SK-N-SH (cell line): ENCODE data around the gene PPP2R5E. TPM values are rescaled to one million over a fixed set of nuclear protein-coding genes. Genes with fewer than 3 reads are reported as not detected.

ENCODE experiments used
- CTCF ChIA-PET: fragments of 300-600, 350-600 bp; formaldehyde crosslinking; extraction: SDS; loops from one replicate; lab custom pipeline; 2021; lab: Yijun Ruan, JAX
- POLR2A ChIA-PET: fragments of 350-600 bp; sonication (Branson Sonifier 250); formaldehyde crosslinking; extraction: SDS; loops from one replicate; lab custom pipeline; 2020; ENCODE audit warnings: antibody characterized with exemption, inconsistent platforms; lab: Yijun Ruan, JAX
- DNase-seq: peaks from one replicate; pipeline ENCODE4 v3.0.0; 2012
- H2AFZ ChIP-seq: fragments of 200-600 bp; sonication (generic); 2 replicates; pipeline ENCODE4 v1.8.1; 2016; ENCODE audit warnings: antibody characterized with exemption, mild to moderate bottlenecking, low read depth
- H3F3A ChIP-seq: fragments of 200-600 bp; sonication (generic); replicated peaks from 2 replicates; pipeline ENCODE3; 2016; ENCODE audit warnings: antibody characterized with exemption, mild to moderate bottlenecking; ENCODE audit not compliant: insufficient read depth
- H3K27ac ChIP-seq, 2 experiments: fragments of 200-500 bp in 1 of 2; fragments of 200-600 bp in 1 of 2; sonication (Bioruptor generic) in 1 of 2; sonication (generic), shearing (Covaris generic) in 1 of 2; 2 replicates each; pipeline versions ENCODE4 v1.5.1 to v1.6.1; 2014 to 2016; ENCODE audit warnings: low read depth in 2 of 2, inconsistent platforms in 1 of 2, low read length in 1 of 2, mild to moderate bottlenecking in 1 of 2, mixed read lengths in 1 of 2
- H3K27me3 ChIP-seq: fragments of 200-600 bp; sonication (generic), shearing (Covaris generic); 2 replicates; pipeline ENCODE4 v1.6.1; 2016; ENCODE audit warnings: mixed run types; ENCODE audit not compliant: insufficient read depth
- H3K36me3 ChIP-seq, 2 experiments: fragments of 200-500 bp in 1 of 2; fragments of 200-600 bp in 1 of 2; sonication (Bioruptor generic) in 1 of 2; sonication (generic) in 1 of 2; replicated peaks in 1 of 2; 2 replicates each; pipeline versions ENCODE3 to v1.5.1; 2014 to 2016; ENCODE audit warnings: low read length in 1 of 2, mild to moderate bottlenecking in 1 of 2; ENCODE audit not compliant: insufficient read depth in 2 of 2, control insufficient read depth in 1 of 2
- H3K4me1 ChIP-seq, 2 experiments: fragments of 200-500 bp in 1 of 2; fragments of 200-600 bp in 1 of 2; sonication (Bioruptor generic) in 1 of 2; sonication (generic), shearing (Covaris generic) in 1 of 2; 2 replicates each; pipeline versions ENCODE4 v1.5.1 to v1.6.1; 2014 to 2016; ENCODE audit warnings: low read depth in 1 of 2, low read length in 1 of 2, mixed run types in 1 of 2; ENCODE audit not compliant: insufficient read depth in 2 of 2, control insufficient read depth in 1 of 2
- H3K4me2 ChIP-seq: fragments of 200-600 bp; sonication (generic), shearing (Covaris generic); 2 replicates; pipeline ENCODE4 v1.6.1; 2017; ENCODE audit warnings: mixed run types
- H3K4me3 ChIP-seq, 2 experiments: fragments of 200-500 bp in 1 of 2; fragments of 200-600 bp in 1 of 2; sonication (Bioruptor generic) in 1 of 2; sonication (generic), shearing (Covaris generic) in 1 of 2; 2 replicates each; pipeline versions ENCODE4 v1.5.1 to v1.8.1; 2014 to 2016; ENCODE audit warnings: low read depth in 2 of 2, inconsistent platforms in 1 of 2, low read length in 1 of 2, mild to moderate bottlenecking in 1 of 2, mixed read lengths in 1 of 2, moderate library complexity in 1 of 2
- H3K79me2 ChIP-seq: fragments of 200-600 bp; sonication (generic); 2 replicates; pipeline ENCODE4 v1.8.1; 2017; ENCODE audit warnings: mild to moderate bottlenecking; ENCODE audit not compliant: insufficient read depth
- H3K9ac ChIP-seq: fragments of 200-600 bp; sonication (generic); 2 replicates; pipeline ENCODE4 v1.6.1; 2017; ENCODE audit warnings: mixed run types
- H3K9me2 ChIP-seq: fragments of 200-600 bp; sonication (generic); 2 replicates; pipeline ENCODE4 v1.6.1; 2017; ENCODE audit warnings: mixed run types
- H3K9me3 ChIP-seq: fragments of 200-600 bp; sonication (generic); 2 replicates; pipeline ENCODE4 v1.6.1; 2017; ENCODE audit warnings: mixed run types, mild to moderate bottlenecking, moderate library complexity
- H4K20me1 ChIP-seq: fragments of 200-600 bp; sonication (generic); 2 replicates; pipeline ENCODE4 v1.6.1; 2017; ENCODE audit warnings: mild to moderate bottlenecking, mixed run types; ENCODE audit not compliant: insufficient read depth
- CHD2 ChIP-seq: fragments of 150-350 bp; IDR thresholded peaks from 2 replicates; pipeline ENCODE4 v1.6.1; 2018; ENCODE audit warnings: low read length; ENCODE audit not compliant: partially characterized antibody
- CTCF ChIP-seq: fragments of 200-600 bp; sonication (generic); IDR thresholded peaks from 2 replicates; pipeline ENCODE4 v1.6.1; 2017; ENCODE audit warnings: antibody characterized with exemption, mild to moderate bottlenecking, moderate library complexity
- FOSL2 ChIP-seq: IDR thresholded peaks from 2 replicates; pipeline ENCODE4 v1.4.0; 2012; ENCODE audit warnings: low read depth, mild to moderate bottlenecking, moderate library complexity, borderline replicate concordance
- JUND ChIP-seq: IDR thresholded peaks from 2 replicates; pipeline ENCODE4 v1.4.0; 2012
- MEF2A ChIP-seq: IDR thresholded peaks from 2 replicates; pipeline ENCODE4 v1.4.0; 2012; ENCODE audit warnings: low read depth, borderline replicate concordance
- NRF1 ChIP-seq: IDR thresholded peaks from 2 replicates; pipeline ENCODE4 v1.6.1; 2012; ENCODE audit warnings: low read depth, mild to moderate bottlenecking, low read length
- RFX5 ChIP-seq: IDR thresholded peaks from 2 replicates; pipeline ENCODE4 v1.6.1; 2012; ENCODE audit warnings: mild to moderate bottlenecking, improper control_type of control experiment, low read length
- SMC3 ChIP-seq: IDR thresholded peaks from 2 replicates; pipeline ENCODE4 v1.6.1; 2012; ENCODE audit warnings: low read depth, low read length, improper control_type of control experiment
- USF1 ChIP-seq: IDR thresholded peaks from 2 replicates; pipeline ENCODE4 v1.4.0; 2012; ENCODE audit warnings: low read depth, borderline replicate concordance
- WGBS: methylation state at CpG from one replicate; pipeline ENCODE4 v1.1.6; 2017; ENCODE audit warnings: low lambda C conversion rate; 5-methylcytosine and 5-hydroxymethylcytosine counted together
- polyA plus RNA-seq, 3 experiments: library from polyadenylated mRNA; depleted of rRNA; stranded (reverse); fragments of >200 nt; gene quantifications; 2 replicates each; pipeline ENCODE4 v1.2.3, GENCODE V29; 2012
- small RNA-seq, 7 experiments: library from RNA; depleted of rRNA; stranded (forward); fragments of <200 nt; gene quantifications; one replicate each; pipeline ENCODE3, GENCODE V24; 2012
- TF ChIP-seq, protein P1 (sequence below): fragments of 150-350 bp; IDR thresholded peaks from 2 replicates; pipeline ENCODE4 v1.6.1; 2017; ENCODE audit warnings: antibody characterized with exemption, low read length, low read depth, borderline replicate concordance

Gene PPP2R5E
- polyA plus RNA-seq, 1 of the 3 experiments (the other 2 are of a cell fraction) = 4.4 TPM

DNA sequence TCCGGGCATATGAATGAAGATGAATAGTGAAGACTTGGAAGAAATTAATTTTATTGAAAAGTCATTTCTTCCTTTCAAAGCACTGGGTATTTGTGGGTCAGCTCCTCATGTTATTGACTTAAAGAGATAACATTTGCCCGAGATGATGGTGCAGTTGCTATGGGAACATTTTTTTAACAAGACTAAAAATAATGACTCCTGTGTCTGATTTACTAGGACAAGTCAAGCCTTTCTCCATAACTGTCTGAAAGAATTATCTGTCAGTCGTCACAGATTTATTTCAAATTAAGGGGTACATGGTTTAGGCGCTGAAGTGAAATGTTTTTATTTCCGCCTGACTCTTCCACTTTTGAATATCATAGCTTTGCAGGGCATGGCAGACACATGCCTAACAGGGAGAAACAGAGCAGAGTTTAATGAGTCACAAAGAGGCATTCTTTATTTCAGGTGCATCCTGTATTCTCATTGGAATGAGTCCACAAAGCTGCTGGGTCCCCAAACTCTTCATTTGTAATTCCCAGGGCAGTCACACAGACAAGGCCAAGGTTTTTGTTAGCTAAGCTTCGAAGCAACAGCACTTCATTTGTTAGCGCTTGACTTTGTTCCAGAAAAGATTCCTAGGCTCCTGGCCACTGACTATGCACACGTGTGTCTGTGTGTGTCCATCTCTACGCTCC is 220.1 kb downstream of the PPP2R5E start:
- Histone ChIP-seq H3K79me2 (no peaks in the 10 kb centered on the region), H3K9ac (no peak overlapping the region), H3K4me3 (no peak overlapping the region), H3K27me3 (no peaks in the 10 kb centered on the region; the same call in 1 of the 2 replicates), H3K4me2 (no peak overlapping the region), H3K27ac (no peak overlapping the region), H3K4me1 (no peaks in the 10 kb centered on the region; a peak in 1 of 4 replicates), H4K20me1 (no peaks in the 10 kb centered on the region), H3K9me2 (no peaks in the 10 kb centered on the region), H2AFZ (no peak overlapping the region), H3K9me3 (no peaks in the 10 kb centered on the region), H3K36me3 (no peaks in the 10 kb centered on the region), H3F3A (no peaks in the 10 kb centered on the region)
- TF ChIP-seq USF1 = no peak
- WGBS = 42% methylated on average over 9 of the region's 9 CpGs
- ChIA-PET CTCF (interaction anchor here (0.7 kb wide), 1 partner anchor 14 kb away, joined by 3 read pairs; no protein-coding TSS in a partner anchor), POLR2A (no interaction called here)
- DNase-seq = no peak

GRCh38 chr14:63322472-63322871 is 220.7 kb downstream of the PPP2R5E start:
- no peaks in the 10 kb centered on the region for H3K9me3 ChIP-seq
- no peaks in the 10 kb centered on the region for H3F3A ChIP-seq
- H3K79me2 ChIP-seq = no peaks in the 10 kb centered on the region
- H3K9me2 ChIP-seq = no peaks in the 10 kb centered on the region
- POLR2A ChIA-PET = no interaction called here
- no peak overlapping the region for H2AFZ ChIP-seq
- H4K20me1 ChIP-seq = no peaks in the 10 kb centered on the region
- no peaks in the 10 kb centered on the region for H3K4me1 ChIP-seq
- H3K27me3 ChIP-seq = no peaks in the 10 kb centered on the region; the same call in 1 of the 2 replicates
- WGBS = 100% methylated on average over 1 of the region's 1 CpG
- CTCF ChIA-PET = interaction anchor here (0.8 kb wide), 1 partner anchor 45 kb away, joined by 3 read pairs; no protein-coding TSS in a partner anchor
- no peaks in the 10 kb centered on the region for H3K36me3 ChIP-seq
- no peak overlapping the region for H3K27ac ChIP-seq
- DNase-seq = no peak
- TF ChIP-seq CHD2 (no peak), SMC3 (no peak), NRF1 (no peak), JUND (no peak), CTCF (no peak), FOSL2 (no peak), RFX5 (no peak), MEF2A (no peak)
- TF ChIP-seq, protein P1, sequence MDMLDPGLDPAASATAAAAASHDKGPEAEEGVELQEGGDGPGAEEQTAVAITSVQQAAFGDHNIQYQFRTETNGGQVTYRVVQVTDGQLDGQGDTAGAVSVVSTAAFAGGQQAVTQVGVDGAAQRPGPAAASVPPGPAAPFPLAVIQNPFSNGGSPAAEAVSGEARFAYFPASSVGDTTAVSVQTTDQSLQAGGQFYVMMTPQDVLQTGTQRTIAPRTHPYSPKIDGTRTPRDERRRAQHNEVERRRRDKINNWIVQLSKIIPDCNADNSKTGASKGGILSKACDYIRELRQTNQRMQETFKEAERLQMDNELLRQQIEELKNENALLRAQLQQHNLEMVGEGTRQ = no peak
- H3K4me2 ChIP-seq = no peak overlapping the region
- H3K4me3 ChIP-seq = no peak overlapping the region
- no peak overlapping the region for H3K9ac ChIP-seq

Small RNAs within 50 kb of the gene (small RNA-seq; reads per million reads assigned to genes)
- 0 reads per million in 7 experiments for gene RF00601

Other genes starting within 250 kb of the PPP2R5E start
- not detected in 2 replicates for gene GPHB5, start 224.4 kb downstream of the PPP2R5E start, polyA plus RNA-seq (2012; rRNA removed)
- gene WDR89, start 98.5 kb upstream of the PPP2R5E start, polyA plus RNA-seq (2012; rRNA removed) = 2.6 and 3.1 TPM in 2 replicates
- gene SGPP1, start 184.7 kb upstream of the PPP2R5E start, polyA plus RNA-seq (2012; rRNA removed) = 8.1 and 8.4 TPM in 2 replicates